HEK293T (cell line): Measurements from ENCODE around the gene LRBA.

ENCODE experiments used
- CTCF ChIA-PET: fragments of 350-600 bp; formaldehyde crosslinking; extraction: SDS; loops from one replicate; lab custom pipeline; 2021; ENCODE audit warnings: antibody characterized with exemption, inconsistent platforms; lab: Yijun Ruan, JAX
- POLR2A ChIA-PET: fragments of 350-600 bp; formaldehyde crosslinking; extraction: SDS; loops from one replicate; lab custom pipeline; 2020; ENCODE audit warnings: antibody characterized with exemption, inconsistent platforms; lab: Yijun Ruan, JAX
- DNase-seq: peaks from one replicate; pipeline ENCODE4 v3.0.0; 2012; ENCODE audit warnings: mixed read lengths; ENCODE audit errors: extremely low spot score
- ARNT ChIP-seq: fragments of 450-650 bp; IDR thresholded peaks from 2 replicates; pipeline ENCODE4 v1.6.1; 2017; ENCODE audit warnings: mild to moderate bottlenecking
- BHLHE40 ChIP-seq: fragments of 450-650 bp; IDR thresholded peaks from 2 replicates; pipeline ENCODE4 v1.6.1; 2016; ENCODE audit warnings: mild to moderate bottlenecking, moderate library complexity, borderline replicate concordance
- CTBP1 ChIP-seq: fragments of 450-650 bp; IDR thresholded peaks from 2 replicates; pipeline ENCODE4 v1.6.1; 2016; ENCODE audit warnings: borderline replicate concordance
- ELF4 ChIP-seq: fragments of 450-650 bp; IDR thresholded peaks from 2 replicates; pipeline ENCODE4 v1.6.1; 2017; ENCODE audit warnings: antibody characterized with exemption
- FOXA1 ChIP-seq: fragments of 450-650 bp; IDR thresholded peaks from 2 replicates; pipeline ENCODE4 v1.6.1; 2016; ENCODE audit warnings: mild to moderate bottlenecking
- FOXK2 ChIP-seq: fragments of 450-650 bp; IDR thresholded peaks from 2 replicates; pipeline ENCODE4 v1.6.1; 2016; ENCODE audit warnings: mild to moderate bottlenecking
- FOXM1 ChIP-seq: fragments of 450-650 bp; IDR thresholded peaks from 2 replicates; pipeline ENCODE4 v1.6.1; 2017; ENCODE audit warnings: mild to moderate bottlenecking, borderline replicate concordance
- HDGF ChIP-seq: fragments of 450-650 bp; IDR thresholded peaks from 2 replicates; pipeline ENCODE4 v1.6.1; 2017; ENCODE audit warnings: antibody characterized with exemption, borderline replicate concordance
- L3MBTL2 ChIP-seq: fragments of 450-650 bp; conservative IDR thresholded peaks from 2 replicates; pipeline ENCODE4 v1.6.1; 2016; ENCODE audit warnings: mild to moderate bottlenecking
- LEF1 ChIP-seq: fragments of 450-650 bp; IDR thresholded peaks from 2 replicates; pipeline ENCODE4 v1.6.1; 2017; ENCODE audit warnings: mild to moderate bottlenecking, borderline replicate concordance
- NFRKB ChIP-seq: fragments of 450-650 bp; IDR thresholded peaks from 2 replicates; pipeline ENCODE4 v1.6.1; 2016; ENCODE audit warnings: mild to moderate bottlenecking, moderate library complexity
- PKNOX1 ChIP-seq: fragments of 450-650 bp; IDR thresholded peaks from 2 replicates; pipeline ENCODE4 v1.6.1; 2016
- SP1 ChIP-seq: fragments of 450-650 bp; IDR thresholded peaks from 2 replicates; pipeline ENCODE4 v1.6.1; 2017
- SUZ12 ChIP-seq: fragments of 450-650 bp; IDR thresholded peaks from 2 replicates; pipeline ENCODE4 v1.6.1; 2016; ENCODE audit warnings: mild to moderate bottlenecking
- TARDBP ChIP-seq: fragments of 450-650 bp; IDR thresholded peaks from 2 replicates; pipeline ENCODE4 v1.6.1; 2016
- ZNF384 ChIP-seq: fragments of 450-650 bp; IDR thresholded peaks from 2 replicates; pipeline ENCODE4 v1.6.1; 2016

LRBA gene

GRCh38 chr4:150940123-150940522, 75.0 kb downstream of the LRBA start:
- TF ChIP-seq PKNOX1 (no peak), L3MBTL2 (no peak)
- POLR2A ChIA-PET, result no interaction called here
- CTCF ChIA-PET, result interaction anchor here (0.6 kb wide), 1 partner anchor 34 kb away, joined by 4 read pairs; no protein-coding TSS in a partner anchor
- no peak for DNase-seq

- ChIA-PET POLR2A (no interaction called here), CTCF (no interaction called here)
- DNase-seq, result no peak
- TF ChIP-seq TARDBP (no peak), BHLHE40 (no peak), FOXA1 (no peak), SP1 (no peak), ELF4 (no peak), SUZ12 (no peak), LEF1 (no peak), FOXK2 (no peak), HDGF (no peak)
These were observed 75.6 kb downstream of the LRBA start for GRCh38 chr4:150939530-150939929.

GRCh38 chr4:150938873-150939499, 76.1 kb downstream of the LRBA start:
- no peak for DNase-seq
- TF ChIP-seq TARDBP, result no peak
- TF ChIP-seq SP1, result no peak
- TF ChIP-seq ARNT, result no peak
- ChIA-PET CTCF (interaction anchor here (0.7 kb wide), 1 partner anchor 97 kb away, joined by 3 read pairs; no protein-coding TSS in a partner anchor), POLR2A (interaction anchor here (0.6 to 1.1 kb wide), 2 partner anchors 74 to 161 kb away, joined by 3 read pairs; no protein-coding TSS in a partner anchor)

- ChIA-PET CTCF (interaction anchor here (0.7 kb wide), 2 partner anchors 97 to 415 kb away, joined by 3 to 4 read pairs; no protein-coding TSS in a partner anchor), POLR2A (interaction anchor here (0.6 to 1.1 kb wide), 2 partner anchors 75 to 162 kb away, joined by 3 read pairs; no protein-coding TSS in a partner anchor)
These were observed 76.7 kb downstream of the LRBA start for GRCh38 chr4:150938417-150938816.

GRCh38 chr4:150934022-150934421, 81.1 kb downstream of the LRBA start:
- POLR2A ChIA-PET, result no interaction called here
- no peak for DNase-seq
- CTCF ChIA-PET, result no interaction called here
- TF ChIP-seq FOXA1 (no peak), SP1 (no peak), CTBP1 (no peak)

More at GRCh38 chr4:150938417-150938816, 76.7 kb downstream of the LRBA start:
- no peak for TF ChIP-seq FOXM1
- TF ChIP-seq NFRKB, result no peak
- TF ChIP-seq SUZ12, result no peak
- no peak for TF ChIP-seq FOXK2
- TF ChIP-seq PKNOX1, result no peak
- TF ChIP-seq CTBP1, result no peak
- no peak for TF ChIP-seq L3MBTL2
- TF ChIP-seq SP1, result no peak
- no peak for TF ChIP-seq ELF4
- TF ChIP-seq TARDBP, result no peak
- no peak for TF ChIP-seq ARNT
- no peak for TF ChIP-seq LEF1
- no peak for TF ChIP-seq BHLHE40
- no peak for TF ChIP-seq FOXA1
- TF ChIP-seq HDGF, result no peak
- no peak for TF ChIP-seq ZNF384
- DNase-seq, result peak; percentile 18

- DNase-seq, result no peak
- ChIA-PET POLR2A (no interaction called here), CTCF (no interaction called here)
- TF ChIP-seq HDGF (no peak), FOXA1 (no peak), TARDBP (no peak), ZNF384 (no peak), ELF4 (no peak)
These were observed 83.3 kb downstream of the LRBA start for GRCh38 chr4:150931796-150932195.

GRCh38 chr4:150931005-150931404, 84.1 kb downstream of the LRBA start:
- TF ChIP-seq L3MBTL2 (no peak), HDGF (no peak), ARNT (no peak), LEF1 (no peak), SP1 (no peak), SUZ12 (no peak), PKNOX1 (no peak), ELF4 (no peak), FOXA1 (no peak), CTBP1 (no peak), TARDBP (no peak), FOXM1 (no peak), BHLHE40 (no peak)
- no peak for DNase-seq
- ChIA-PET POLR2A (no interaction called here), CTCF (no interaction called here)
